Measurements from ENCODE around the gene LHFPL5. TPM values are rescaled to one million over a fixed set of nuclear protein-coding genes. Genes with fewer than 3 reads are reported as not detected.

LHFPL5 gene
- total RNA-seq, result not detected in 2 replicates

DNA sequence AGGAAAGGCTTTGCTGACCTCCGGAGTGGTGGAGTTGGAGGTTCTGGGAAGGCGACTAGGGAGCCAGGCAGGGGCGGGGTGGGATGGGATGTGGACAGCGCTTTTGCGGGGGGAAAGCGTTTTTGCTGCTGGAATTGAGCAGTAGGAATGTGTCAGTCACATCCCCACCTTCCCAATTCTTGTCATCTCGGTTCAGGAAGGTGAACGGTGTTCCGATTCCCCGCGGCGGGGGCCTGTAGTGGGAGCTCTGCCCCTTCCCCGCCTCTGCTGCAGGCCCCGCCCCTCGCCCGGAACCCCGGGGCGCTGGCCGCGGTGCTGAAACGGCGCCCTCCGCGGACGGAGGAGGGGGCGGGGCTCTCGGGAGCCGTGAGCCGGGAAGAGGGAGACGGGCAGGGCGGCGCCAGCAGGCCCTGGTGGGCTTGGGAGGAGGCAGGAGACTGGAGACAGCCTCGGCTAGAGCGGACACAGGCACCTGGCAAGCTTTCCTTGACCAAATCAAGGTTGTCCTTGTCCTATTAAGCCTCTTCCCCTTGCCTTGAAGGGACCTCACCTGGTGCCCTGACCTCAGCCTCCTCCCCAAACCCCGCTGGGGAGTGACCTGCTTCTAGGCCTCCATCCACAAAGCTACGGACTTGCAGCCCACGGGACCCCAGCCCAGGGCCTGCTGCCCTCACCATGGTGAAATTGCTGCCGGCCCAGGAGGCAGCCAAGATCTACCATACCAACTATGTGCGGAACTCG is at the start of gene LHFPL5:
Gene LHFPL5, plus strand, starts transcription at position 357 of the 741 bp plus-strand sequence. Its CDS starts 319 bp downstream, at position 676.

DNA sequence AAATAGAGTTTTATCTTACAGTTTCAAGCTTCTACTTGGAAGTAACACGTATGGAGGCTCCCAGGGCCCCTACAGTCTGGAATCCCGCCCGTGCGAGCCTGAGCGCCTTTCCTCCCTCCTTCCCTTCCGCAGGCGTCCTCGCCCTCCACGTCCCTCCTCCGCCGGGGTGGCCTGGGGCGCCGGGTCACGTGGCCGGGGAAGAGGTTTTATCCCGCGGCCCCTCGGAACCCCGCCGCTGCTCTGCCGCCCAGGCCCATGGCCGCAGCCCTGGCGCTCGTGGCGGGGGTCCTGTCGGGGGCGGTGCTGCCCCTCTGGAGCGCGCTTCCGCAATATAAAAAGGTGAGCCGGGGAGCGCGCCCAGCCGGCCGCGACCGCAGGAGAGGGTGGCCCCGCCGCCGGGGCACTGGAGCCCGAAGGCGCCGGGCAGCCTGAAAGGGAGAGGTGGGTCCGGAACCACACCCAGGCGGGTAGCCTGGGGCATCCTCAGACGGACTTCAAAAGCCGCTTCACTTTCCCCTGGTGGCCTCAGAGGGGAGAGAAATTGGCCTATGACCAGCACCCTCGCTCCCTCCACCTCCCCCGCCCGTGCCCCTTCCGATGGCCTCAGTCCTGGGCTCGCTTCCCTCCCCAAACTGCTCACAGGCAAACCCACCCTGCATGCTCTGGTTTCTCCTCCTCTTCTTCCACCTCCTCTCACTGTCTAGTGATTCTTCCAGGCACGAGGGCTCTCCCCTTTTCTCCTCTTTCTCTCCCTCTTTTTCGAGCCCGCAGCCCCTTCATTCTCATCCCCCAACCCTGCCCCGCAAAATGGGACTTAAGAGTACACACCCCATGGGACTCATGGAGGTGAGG is 28.6 kb upstream of the LHFPL5 start, which contains the start of gene CLPSL2:
Gene CLPSL2, plus strand, starts transcription at position 235 of the 852 bp plus-strand sequence. Its CDS starts 21 bp downstream, at position 256.

DNA sequence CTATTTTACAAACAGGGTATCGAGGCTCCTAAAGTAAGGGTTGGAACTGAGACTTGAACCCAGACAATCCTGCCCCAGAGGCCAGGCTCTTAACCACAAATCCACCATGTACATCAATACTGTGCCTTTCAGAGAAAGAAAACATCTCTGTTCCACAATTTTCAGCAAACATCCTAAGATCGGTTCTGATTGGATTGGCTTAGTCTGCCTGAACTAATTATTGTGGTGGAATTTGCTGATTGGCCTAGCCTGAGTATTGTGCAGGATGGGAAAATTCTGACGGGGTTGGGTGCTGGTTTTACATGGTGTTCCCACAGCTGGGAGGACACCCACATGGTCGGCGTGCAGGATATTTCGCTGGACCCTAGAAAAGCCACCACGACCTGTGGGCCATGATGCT is 24.4 kb upstream of the LHFPL5 start, which contains the start of gene CLPSL1:
Gene CLPSL1, plus strand, starts transcription at position 301 of the 400 bp plus-strand sequence. Its CDS starts 92 bp downstream, at position 393.

Other genes with a start within 250 kb of the LHFPL5 start
- gene FKBP5, start 116.4 kb upstream of the LHFPL5 start, total RNA-seq, result 2.8 and 4.8 TPM in 2 replicates
- 0.28 and 0.65 TPM in 2 replicates for gene ARMC12, start 68.3 kb upstream of the LHFPL5 start, total RNA-seq
- not detected in 2 replicates for gene CLPSL2, start 28.8 kb upstream of the LHFPL5 start, total RNA-seq
- not detected in 2 replicates for gene CLPSL1, start 24.3 kb upstream of the LHFPL5 start, total RNA-seq
- gene CLPS, start 8.0 kb upstream of the LHFPL5 start, total RNA-seq, result not detected in 2 replicates
- gene SRPK1, start 115.7 kb downstream of the LHFPL5 start, total RNA-seq, result 29.4 and 39.7 TPM in 2 replicates
- gene SLC26A8, start 219.3 kb downstream of the LHFPL5 start, total RNA-seq, result 0.09 and 0.14 TPM in 2 replicates
- gene MAPK14, start 222.5 kb downstream of the LHFPL5 start, total RNA-seq, result 36.4 and 49.2 TPM in 2 replicates

Measured in smooth muscle cell of bladder (primary cell).